HG02678 (cell line): Measurements from ENCODE around the gene BACH2.
"Not testable (repeated sequence)": the region's sequence is repeated elsewhere in the genome, so short reads cannot be mapped to it uniquely, and the experiment has no call there.

ENCODE experiments used
- ATAC-seq: cut with Tn5 transposase; IDR thresholded peaks from one replicate; pipeline ENCODE4 v1.9.1; 2021; ENCODE audit warnings: mild to moderate bottlenecking, moderate library complexity; ENCODE audit not compliant: unreplicated experiment

The BACH2 gene

GRCh38 chr6:90131614-90132423 lies 164.8 kb downstream of the BACH2 start:
- no peak for ATAC-seq

- no peak for ATAC-seq
These were observed 165.5 kb downstream of the BACH2 start for GRCh38 chr6:90131125-90131524.

GRCh38 chr6:90128687-90129086 lies 168.0 kb downstream of the BACH2 start:
- not testable (repeated sequence) for ATAC-seq

- no peak for ATAC-seq
These were observed 169.0 kb downstream of the BACH2 start for GRCh38 chr6:90127595-90127994.

GRCh38 chr6:90126839-90127238 lies 169.8 kb downstream of the BACH2 start:
- no peak for ATAC-seq

- ATAC-seq, result no peak
These were observed 170.5 kb downstream of the BACH2 start for GRCh38 chr6:90126181-90126580.

GRCh38 chr6:90124874-90125510 lies 171.7 kb downstream of the BACH2 start:
- ATAC-seq, result no peak

- no peak for ATAC-seq
These were observed 172.8 kb downstream of the BACH2 start for GRCh38 chr6:90123831-90124230.

- ATAC-seq, result no peak
These were observed 174.7 kb downstream of the BACH2 start for GRCh38 chr6:90121982-90122381.

GRCh38 chr6:90120327-90120726 lies 176.3 kb downstream of the BACH2 start:
- ATAC-seq, result no peak

GRCh38 chr6:90119618-90120017 lies 177.0 kb downstream of the BACH2 start:
- no peak for ATAC-seq

- no peak for ATAC-seq
These were observed 178.1 kb downstream of the BACH2 start for GRCh38 chr6:90118581-90118980.

GRCh38 chr6:90118069-90118468 lies 178.6 kb downstream of the BACH2 start:
- ATAC-seq, result no peak

- ATAC-seq, result not testable (repeated sequence)
These were observed 180.5 kb downstream of the BACH2 start for GRCh38 chr6:90116126-90116525.

- ATAC-seq, result no peak
These were observed 183.3 kb downstream of the BACH2 start for GRCh38 chr6:90113389-90113788.

- no peak for ATAC-seq
These were observed 185.3 kb downstream of the BACH2 start for GRCh38 chr6:90111387-90111786.

GRCh38 chr6:90110971-90111370 lies 185.7 kb downstream of the BACH2 start:
- ATAC-seq, result no peak

- ATAC-seq, result no peak
These were observed 187.5 kb downstream of the BACH2 start for GRCh38 chr6:90109141-90109540.

GRCh38 chr6:90107771-90108282 lies 188.8 kb downstream of the BACH2 start:
- ATAC-seq, result peak; percentile 90

GRCh38 chr6:90107371-90107770 lies 189.3 kb downstream of the BACH2 start:
- ATAC-seq, result no peak

GRCh38 chr6:90106449-90106848 lies 190.2 kb downstream of the BACH2 start:
- ATAC-seq, result no peak

GRCh38 chr6:90105506-90106170 lies 191.0 kb downstream of the BACH2 start:
- ATAC-seq, result no peak
